ENCODE results near the gene TCAIM.

TCAIM gene

GRCh38 chr3:44421280-44421679 lies 82.7 kb downstream of the TCAIM start:
- H3K4me3 ChIP-seq (ENCODE audit: low read depth, low read length), result no peak overlapping the region
- TF ChIP-seq CTCF (IDR thresholded peaks at IDR 0.05; ENCODE audit: low read depth, low read length), result no peak

- no peak overlapping the region for H3K4me3 ChIP-seq (ENCODE audit: low read depth, low read length)
- TF ChIP-seq CTCF (IDR thresholded peaks at IDR 0.05; ENCODE audit: low read depth, low read length), result no peak
These were observed 86.2 kb downstream of the TCAIM start for GRCh38 chr3:44424758-44425157.

GRCh38 chr3:44427683-44428082 lies 89.1 kb downstream of the TCAIM start:
- H3K4me3 ChIP-seq (ENCODE audit: low read depth, low read length), result no peak overlapping the region
- TF ChIP-seq CTCF (IDR thresholded peaks at IDR 0.05; ENCODE audit: low read depth, low read length), result no peak

GRCh38 chr3:44428910-44429309 lies 90.3 kb downstream of the TCAIM start:
- no peak overlapping the region for H3K4me3 ChIP-seq (ENCODE audit: low read depth, low read length)
- TF ChIP-seq CTCF (IDR thresholded peaks at IDR 0.05; ENCODE audit: low read depth, low read length), result no peak

GRCh38 chr3:44429459-44429858 lies 90.9 kb downstream of the TCAIM start:
- no peak overlapping the region for H3K4me3 ChIP-seq (ENCODE audit: low read depth, low read length)
- TF ChIP-seq CTCF (IDR thresholded peaks at IDR 0.05; ENCODE audit: low read depth, low read length), result no peak

GRCh38 chr3:44430466-44430865 lies 91.9 kb downstream of the TCAIM start:
- H3K4me3 ChIP-seq (ENCODE audit: low read depth, low read length), result no peak overlapping the region
- TF ChIP-seq CTCF (IDR thresholded peaks at IDR 0.05; ENCODE audit: low read depth, low read length), result no peak

DNA sequence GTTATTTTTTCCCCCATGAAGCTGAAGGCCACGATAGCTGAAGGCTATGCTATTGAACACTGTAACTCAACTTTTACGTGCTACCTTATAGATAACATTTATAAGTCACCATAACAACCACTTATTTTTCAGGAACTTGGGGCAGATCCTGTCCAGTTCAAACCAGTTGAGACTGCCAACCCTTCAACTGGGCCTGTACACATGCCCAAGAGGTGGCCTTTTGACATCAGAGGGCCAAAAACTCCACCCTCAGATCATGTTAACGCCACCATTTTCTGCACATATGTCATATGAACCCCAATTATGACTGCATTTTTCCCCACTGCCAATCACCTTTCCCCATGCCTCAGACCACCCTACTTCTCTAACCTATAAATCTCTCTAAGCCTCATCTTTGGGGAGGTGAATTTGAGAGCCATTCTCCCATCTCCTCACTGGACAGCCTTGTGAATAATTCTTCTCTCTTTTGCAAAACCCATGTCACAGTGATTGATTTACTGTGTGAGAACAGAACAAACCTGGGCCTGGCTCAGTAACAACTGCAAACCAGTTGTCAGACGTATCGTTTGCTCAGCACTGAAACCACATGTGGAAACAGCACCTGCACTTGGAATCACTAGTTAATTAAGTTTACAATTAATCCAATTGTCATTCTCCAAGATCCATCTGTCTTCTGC lies 96.4 kb downstream of the TCAIM start:
- no peak for TF ChIP-seq CTCF (IDR thresholded peaks at IDR 0.05; ENCODE audit: low read depth, low read length)

More for the DNA sequence above, 96.4 kb downstream of the TCAIM start:
- H3K4me3 ChIP-seq (ENCODE audit: low read depth, low read length), result no peak overlapping the region

Measured in WI38 (cell line).